ENCODE data around the gene BZW2. TPM values are rescaled to one million over a fixed set of nuclear protein-coding genes. Genes with fewer than 3 reads are reported as not detected.

BZW2 gene
- polyA plus RNA-seq, 3 donors = 19.0 to 45.2 (median 36.4) TPM

GRCh38 chr7:16668978-16669377 is 23.0 kb downstream of the BZW2 start:
- no peak for DNase-seq
- no peak overlapping the region for H3K9ac ChIP-seq (ENCODE audit: insufficient read depth, low read length, poor library complexity, severe bottlenecking)
- H3K27me3 ChIP-seq (ENCODE audit: control insufficient read depth in 2 of 2, insufficient read depth in 2 of 2, low read length in 2 of 2) = no peaks in the 10 kb centered on the region
- Mint-ChIP-seq H3K9me3 (peaks cover 0 to 3% (median 0%) of the 10 kb centered on the region in 7 donors), H3K4me3 (no peak overlapping the region), H3K27me3 (ENCODE audit: low read depth in 3 of 3) (no peaks in the 10 kb centered on the region), H3K27ac (peak overlapping the region in 6 of 7 donors; percentile 31 to 86 (median 70)), H3K36me3 (peaks cover 22 to 41% of the 10 kb centered on the region in 2 donors), H3K4me1 (peaks cover 20% of the 10 kb centered on the region)
- intact Hi-C loops (cut with micrococcal nuclease) = no loop called here
- H3K4me1 ChIP-seq (ENCODE audit: control insufficient read depth in 1 of 2, insufficient read depth in 2 of 2, low read length in 2 of 2) = peaks cover 15 to 16% of the 10 kb centered on the region in 2 donors
- peaks cover 33% of the 10 kb centered on the region for H3K79me2 ChIP-seq (ENCODE audit: insufficient read depth, low read length)
- no peak overlapping the region for H3K4me2 ChIP-seq (replicated peaks; ENCODE audit: extremely low read depth, low read length, poor library complexity, severe bottlenecking)
- no peak for TF ChIP-seq CTCF (IDR thresholded peaks at IDR 0.05)
- H3K9me3 ChIP-seq (replicated peaks in 1 of 2; ENCODE audit: control insufficient read depth in 1 of 2, insufficient read depth in 1 of 2, low read length in 2 of 2) = no peaks in the 10 kb centered on the region
- no peak overlapping the region for H3K27ac ChIP-seq (ENCODE audit: low read depth in 1 of 2, low read length in 2 of 2)
- peaks cover 8 to 11% of the 10 kb centered on the region in 2 donors for H3K36me3 ChIP-seq (replicated peaks in 1 of 2; ENCODE audit: control insufficient read depth in 1 of 2, insufficient read depth in 2 of 2, low read length in 2 of 2)
- H4K20me1 ChIP-seq (ENCODE audit: insufficient read depth, low read length) = no peaks in the 10 kb centered on the region
- 87% methylated on average over 4 of the region's 5 CpGs for WGBS (ENCODE audit: insufficient coverage)
- no peak overlapping the region for H3K4me3 ChIP-seq (replicated peaks in 1 of 3; ENCODE audit: low read depth in 2 of 3, low read length in 3 of 3)
- H2AFZ ChIP-seq (ENCODE audit: insufficient read depth, low read depth, low read length, poor library complexity, severe bottlenecking) = no peak overlapping the region

GRCh38 chr7:16669581-16669980 is 23.6 kb downstream of the BZW2 start:
- peaks cover 13 to 16% of the 10 kb centered on the region in 2 donors for H3K36me3 ChIP-seq (replicated peaks in 1 of 2; ENCODE audit: control insufficient read depth in 1 of 2, insufficient read depth in 2 of 2, low read length in 2 of 2)
- Mint-ChIP-seq H3K27ac (peak overlapping the region in 1 of 7 donors; percentile 57), H3K4me1 (peaks cover 20% of the 10 kb centered on the region), H3K4me3 (no peak overlapping the region), H3K36me3 (peaks cover 25 to 41% of the 10 kb centered on the region in 2 donors), H3K27me3 (ENCODE audit: low read depth in 3 of 3) (no peaks in the 10 kb centered on the region), H3K9me3 (peaks cover 0 to 3% (median 0%) of the 10 kb centered on the region in 7 donors)
- peaks cover 15 to 16% of the 10 kb centered on the region in 2 donors for H3K4me1 ChIP-seq (ENCODE audit: control insufficient read depth in 1 of 2, insufficient read depth in 2 of 2, low read length in 2 of 2)
- intact Hi-C loops (cut with micrococcal nuclease) = no loop called here
- H3K4me3 ChIP-seq (replicated peaks in 1 of 3; ENCODE audit: low read depth in 2 of 3, low read length in 3 of 3) = no peak overlapping the region
- no peak overlapping the region for H2AFZ ChIP-seq (ENCODE audit: insufficient read depth, low read depth, low read length, poor library complexity, severe bottlenecking)
- no CpG with 5 or more reads among the region's 2 CpGs for WGBS (ENCODE audit: insufficient coverage)
- no peak for TF ChIP-seq CTCF (IDR thresholded peaks at IDR 0.05)
- peaks cover 27% of the 10 kb centered on the region for H3K79me2 ChIP-seq (ENCODE audit: insufficient read depth, low read length)
- no peaks in the 10 kb centered on the region for H3K27me3 ChIP-seq (ENCODE audit: control insufficient read depth in 2 of 2, insufficient read depth in 2 of 2, low read length in 2 of 2)
- H4K20me1 ChIP-seq (ENCODE audit: insufficient read depth, low read length) = no peaks in the 10 kb centered on the region
- DNase-seq = peak in 2 of 3 donors; percentile 5 to 11
- no peaks in the 10 kb centered on the region for H3K9me3 ChIP-seq (replicated peaks in 1 of 2; ENCODE audit: control insufficient read depth in 1 of 2, insufficient read depth in 1 of 2, low read length in 2 of 2)
- H3K9ac ChIP-seq (ENCODE audit: insufficient read depth, low read length, poor library complexity, severe bottlenecking) = no peak overlapping the region
- no peak overlapping the region for H3K4me2 ChIP-seq (replicated peaks; ENCODE audit: extremely low read depth, low read length, poor library complexity, severe bottlenecking)
- H3K27ac ChIP-seq (ENCODE audit: low read depth in 1 of 2, low read length in 2 of 2) = no peak overlapping the region
